ENCODE measurements around the gene NINJ1. TPM values are rescaled to one million over a fixed set of nuclear protein-coding genes. Genes with fewer than 3 reads are reported as not detected.

Gene NINJ1
- total and polyA plus RNA-seq, 2 donors (not counting 1 experiment from before 2014, with no cell fraction given): 8.3 to 13.2 TPM

GRCh38 chr9:93167185-93167584 is 33.1 kb upstream of the NINJ1 start:
- no peaks in the 10 kb centered on the region for H3K4me1 ChIP-seq (ENCODE audit: control insufficient read depth in 2 of 2, insufficient read depth in 2 of 2, low read length in 2 of 2)
- 99% methylated on average over 6 of the region's 6 CpGs for WGBS (ENCODE audit: insufficient coverage)
- no peak for TF ChIP-seq EZH2 (IDR thresholded peaks at IDR 0.05; ENCODE audit: borderline replicate concordance, insufficient read depth, low read depth, low read length, poor library complexity, severe bottlenecking)
- TF ChIP-seq, protein P1, sequence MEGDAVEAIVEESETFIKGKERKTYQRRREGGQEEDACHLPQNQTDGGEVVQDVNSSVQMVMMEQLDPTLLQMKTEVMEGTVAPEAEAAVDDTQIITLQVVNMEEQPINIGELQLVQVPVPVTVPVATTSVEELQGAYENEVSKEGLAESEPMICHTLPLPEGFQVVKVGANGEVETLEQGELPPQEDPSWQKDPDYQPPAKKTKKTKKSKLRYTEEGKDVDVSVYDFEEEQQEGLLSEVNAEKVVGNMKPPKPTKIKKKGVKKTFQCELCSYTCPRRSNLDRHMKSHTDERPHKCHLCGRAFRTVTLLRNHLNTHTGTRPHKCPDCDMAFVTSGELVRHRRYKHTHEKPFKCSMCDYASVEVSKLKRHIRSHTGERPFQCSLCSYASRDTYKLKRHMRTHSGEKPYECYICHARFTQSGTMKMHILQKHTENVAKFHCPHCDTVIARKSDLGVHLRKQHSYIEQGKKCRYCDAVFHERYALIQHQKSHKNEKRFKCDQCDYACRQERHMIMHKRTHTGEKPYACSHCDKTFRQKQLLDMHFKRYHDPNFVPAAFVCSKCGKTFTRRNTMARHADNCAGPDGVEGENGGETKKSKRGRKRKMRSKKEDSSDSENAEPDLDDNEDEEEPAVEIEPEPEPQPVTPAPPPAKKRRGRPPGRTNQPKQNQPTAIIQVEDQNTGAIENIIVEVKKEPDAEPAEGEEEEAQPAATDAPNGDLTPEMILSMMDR (IDR thresholded peaks at IDR 0.05): no peak
- DNase-seq: no peak
- H3K9ac ChIP-seq (ENCODE audit: low read length): no peak overlapping the region
- no peaks in the 10 kb centered on the region for H3K27me3 ChIP-seq (replicated peaks in 1 of 4; ENCODE audit: control extremely low read depth in 1 of 4, control insufficient read depth in 3 of 4, insufficient read depth in 4 of 4, low read length in 3 of 4)
- Mint-ChIP-seq H3K4me1 (no peaks in the 10 kb centered on the region), H3K9me3 (ENCODE audit: insufficient read depth) (no peaks in the 10 kb centered on the region), H3K27me3 (peaks cover under 1% of the 10 kb centered on the region), H3K27ac (no peak overlapping the region), H3K4me3 (no peak overlapping the region)
- intact Hi-C loops (cut with micrococcal nuclease): no loop called here
- no peak overlapping the region for H3K4me2 ChIP-seq (replicated peaks; ENCODE audit: low read depth, low read length, poor library complexity, severe bottlenecking)
- ChIA-PET POLR2A (no interaction called here), CTCF (no interaction called here)
- no peak overlapping the region for H3K4me3 ChIP-seq (ENCODE audit: control extremely low read depth in 1 of 5, extremely low read depth in 1 of 5, insufficient read depth in 1 of 5, low read depth in 2 of 5, low read length in 4 of 5)
- no peak overlapping the region for H2AFZ ChIP-seq (ENCODE audit: insufficient read depth, low read depth, low read length, poor library complexity, severe bottlenecking)
- no peaks in the 10 kb centered on the region for H3K79me2 ChIP-seq (ENCODE audit: control insufficient read depth, insufficient read depth, low read length)
- ATAC-seq (ENCODE audit: low read depth): no peak
- no peak overlapping the region for H3K27ac ChIP-seq (ENCODE audit: low read length in 2 of 2)
- H3K9me3 ChIP-seq (ENCODE audit: control extremely low read depth in 1 of 3, control insufficient read depth in 2 of 3, insufficient read depth in 1 of 3, low read length in 2 of 3): no peaks in the 10 kb centered on the region
- no peaks in the 10 kb centered on the region for H4K20me1 ChIP-seq (ENCODE audit: control insufficient read depth, insufficient read depth, low read length, poor library complexity, severe bottlenecking)
- H3K36me3 ChIP-seq (replicated peaks in 1 of 2; ENCODE audit: control extremely low read depth in 1 of 2, control insufficient read depth in 1 of 2, extremely low read depth in 1 of 2, insufficient read depth in 2 of 2, low read length in 1 of 2): no peaks in the 10 kb centered on the region

DNA sequence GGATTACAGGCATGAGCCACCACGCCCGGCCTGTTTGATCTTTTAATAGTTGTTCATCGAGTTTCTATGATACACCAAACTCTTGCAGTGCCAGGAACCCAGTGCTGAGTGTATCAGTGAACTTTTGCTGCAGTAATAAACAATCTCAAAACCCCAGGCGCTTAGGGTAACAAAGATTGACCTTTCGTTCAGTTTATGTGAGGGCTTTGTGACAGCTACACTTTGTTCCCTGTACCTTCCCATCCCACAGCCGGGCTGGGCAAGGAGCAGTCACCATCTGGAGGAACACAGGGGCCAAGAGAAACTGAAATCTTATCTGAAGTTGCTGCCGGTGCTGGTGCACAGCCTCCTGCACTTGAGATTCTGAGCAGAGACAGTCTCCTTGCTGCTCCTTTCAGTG is 32.6 kb upstream of the NINJ1 start:
- DNase-seq (no peak), ATAC-seq (ENCODE audit: low read depth) (no peak)
- Histone ChIP-seq H3K9ac (ENCODE audit: low read length) (no peak overlapping the region), H3K4me3 (ENCODE audit: control extremely low read depth in 1 of 5, extremely low read depth in 1 of 5, insufficient read depth in 1 of 5, low read depth in 2 of 5, low read length in 4 of 5) (no peak overlapping the region), H3K27ac (ENCODE audit: low read length in 2 of 2) (no peak overlapping the region), H4K20me1 (ENCODE audit: control insufficient read depth, insufficient read depth, low read length, poor library complexity, severe bottlenecking) (no peaks in the 10 kb centered on the region), H3K36me3 (replicated peaks in 1 of 2; ENCODE audit: control extremely low read depth in 1 of 2, control insufficient read depth in 1 of 2, extremely low read depth in 1 of 2, insufficient read depth in 2 of 2, low read length in 1 of 2) (no peaks in the 10 kb centered on the region), H3K4me1 (ENCODE audit: control insufficient read depth in 2 of 2, insufficient read depth in 2 of 2, low read length in 2 of 2) (no peaks in the 10 kb centered on the region), H3K4me2 (replicated peaks; ENCODE audit: low read depth, low read length, poor library complexity, severe bottlenecking) (no peak overlapping the region), H3K9me3 (ENCODE audit: control extremely low read depth in 1 of 3, control insufficient read depth in 2 of 3, insufficient read depth in 1 of 3, low read length in 2 of 3) (no peaks in the 10 kb centered on the region), H3K27me3 (replicated peaks in 1 of 4; ENCODE audit: control extremely low read depth in 1 of 4, control insufficient read depth in 3 of 4, insufficient read depth in 4 of 4, low read length in 3 of 4) (no peaks in the 10 kb centered on the region), H3K79me2 (ENCODE audit: control insufficient read depth, insufficient read depth, low read length) (no peaks in the 10 kb centered on the region), H2AFZ (ENCODE audit: insufficient read depth, low read depth, low read length, poor library complexity, severe bottlenecking) (no peak overlapping the region)
- H3K4me1 Mint-ChIP-seq: no peaks in the 10 kb centered on the region
- H3K4me3 Mint-ChIP-seq: no peak overlapping the region
- intact Hi-C loops (cut with micrococcal nuclease): no loop called here
- 97% methylated on average over 4 of the region's 7 CpGs for whole genome bisulfite sequencing (ENCODE audit: insufficient coverage)
- TF ChIP-seq EZH2 (IDR thresholded peaks at IDR 0.05; ENCODE audit: borderline replicate concordance, insufficient read depth, low read depth, low read length, poor library complexity, severe bottlenecking): no peak
- TF ChIP-seq, protein P1 (IDR thresholded peaks at IDR 0.05): no peak
- no peaks in the 10 kb centered on the region for H3K27me3 Mint-ChIP-seq
- ChIA-PET CTCF (no interaction called here), POLR2A (interaction anchor here (0.7 kb wide), 1 partner anchor 31 kb away, joined by 5 read pairs; no protein-coding TSS in a partner anchor)
- H3K27ac Mint-ChIP-seq: no peak overlapping the region
- H3K9me3 Mint-ChIP-seq (ENCODE audit: insufficient read depth): no peaks in the 10 kb centered on the region
